HepG2 (cell line): ENCODE measurements around the gene APBA3. TPM values are rescaled to one million over a fixed set of nuclear protein-coding genes. Genes with fewer than 3 reads are reported as not detected.

ENCODE experiments used
- AGO1 ChIP-seq: fragments of 200-400 bp; formaldehyde crosslinking; IDR thresholded peaks from 2 replicates; pipeline ENCODE4 v1.6.1; 2017; ENCODE audit warnings: mild to moderate bottlenecking, low read depth, low read length, moderate library complexity; ENCODE audit not compliant: poor library complexity, severe bottlenecking
- CCDC6 ChIP-seq: sonication (generic); formaldehyde crosslinking; IDR thresholded peaks from 2 replicates; pipeline ENCODE4 v1.8.1; 2022; ENCODE audit warnings: mild to moderate bottlenecking, missing genetic modification reagents, moderate library complexity
- HIC2 ChIP-seq: sonication (generic); formaldehyde crosslinking; IDR thresholded peaks from 2 replicates; pipeline ENCODE4 v1.9.0; 2022; ENCODE audit warnings: low read depth, missing genetic modification reagents
- HOXA3 ChIP-seq: sonication (generic); formaldehyde crosslinking; IDR thresholded peaks from 2 replicates; pipeline ENCODE4 v1.5.0; 2020; ENCODE audit warnings: missing genetic modification reagents
- MIER2 ChIP-seq: IDR thresholded peaks from 2 replicates; pipeline ENCODE4 v1.6.1; 2016; ENCODE audit warnings: missing biosample characterization, missing genetic modification reagents
- PATZ1 ChIP-seq: sonication (generic); formaldehyde crosslinking; IDR thresholded peaks from 2 replicates; pipeline ENCODE4 v1.4.0; 2020; ENCODE audit warnings: missing genetic modification reagents
- SIX4 ChIP-seq: sonication (generic); formaldehyde crosslinking; IDR thresholded peaks from 2 replicates; pipeline ENCODE4 v1.4.0; 2020; ENCODE audit warnings: missing genetic modification reagents
- SOX5 ChIP-seq: IDR thresholded peaks from 2 replicates; pipeline ENCODE4 v1.6.1; 2016; ENCODE audit warnings: borderline replicate concordance
- SPEN ChIP-seq: sonication (generic); formaldehyde crosslinking; IDR thresholded peaks from 2 replicates; pipeline ENCODE4 v1.5.1; 2020; ENCODE audit warnings: low read depth, mild to moderate bottlenecking, missing genetic modification reagents
- TAF1 ChIP-seq: sonication (generic); formaldehyde crosslinking; IDR thresholded peaks from 2 replicates; pipeline ENCODE4 v1.4.0; 2020; ENCODE audit warnings: missing genetic modification reagents
- TEF ChIP-seq: sonication (generic); formaldehyde crosslinking; IDR thresholded peaks from 2 replicates; pipeline ENCODE4 v1.5.0; 2020; ENCODE audit warnings: missing genetic modification reagents
- ZFP36 ChIP-seq: fragments of 150-350 bp; IDR thresholded peaks from 2 replicates; pipeline ENCODE4 v1.6.1; 2018; ENCODE audit warnings: borderline replicate concordance, low read length, low read depth; ENCODE audit not compliant: partially characterized antibody
- ZFP41 ChIP-seq: sonication (generic); formaldehyde crosslinking; IDR thresholded peaks from 2 replicates; pipeline ENCODE4 v1.4.0; 2020; ENCODE audit warnings: mild to moderate bottlenecking, missing genetic modification reagents, borderline replicate concordance
- ZNF263 ChIP-seq: sonication (generic); formaldehyde crosslinking; IDR thresholded peaks from 2 replicates; pipeline ENCODE4 v1.4.0; 2020; ENCODE audit warnings: missing genetic modification reagents
- ZNF281 ChIP-seq: sonication (generic); formaldehyde crosslinking; IDR thresholded peaks from 2 replicates; pipeline ENCODE4 v1.4.0; 2020; ENCODE audit warnings: missing genetic modification reagents, borderline replicate concordance
- ZNF451 ChIP-seq: sonication (generic); formaldehyde crosslinking; IDR thresholded peaks from 2 replicates; pipeline ENCODE4 v1.5.0; 2020; ENCODE audit warnings: mild to moderate bottlenecking, missing genetic modification reagents
- ZNF564 ChIP-seq: sonication (generic); formaldehyde crosslinking; IDR thresholded peaks from 2 replicates; pipeline ENCODE4 v1.8.1; 2023; ENCODE audit warnings: mild to moderate bottlenecking, missing genetic modification reagents
- ZNF574 ChIP-seq: sonication (generic); formaldehyde crosslinking; IDR thresholded peaks from 2 replicates; pipeline ENCODE4 v1.4.0; 2020; ENCODE audit warnings: missing genetic modification reagents
- ZNF768 ChIP-seq: sonication (generic); formaldehyde crosslinking; IDR thresholded peaks from 2 replicates; pipeline ENCODE4 v1.4.0; 2020; ENCODE audit warnings: missing genetic modification reagents
- ZNF816 ChIP-seq: sonication (generic); formaldehyde crosslinking; IDR thresholded peaks from 2 replicates; pipeline ENCODE4 v1.8.0; 2022; ENCODE audit warnings: missing genetic modification reagents, mild to moderate bottlenecking, borderline replicate concordance
- polyA plus RNA-seq, 8 experiments: library from polyadenylated mRNA; depleted of rRNA in 3 of 8; stranded (reverse) in 7 of 8; unstranded in 1 of 8; fragments of >200 nt; fragmentation: Illumina TruSeq in 4 of 8; extraction: Trizol in 4 of 8; gene quantifications; 2 replicates each; pipeline versions ENCODE4 v1.2.1 to v1.2.3, GENCODE V29; 2011 to 2016; ENCODE audit warnings: low read depth in 4 of 8, missing spikeins in 1 of 8, mixed read lengths in 1 of 8; ENCODE audit not compliant: insufficient read depth in 1 of 8
- total RNA-seq, 5 experiments: library from RNA; depleted of rRNA; stranded (reverse); fragments of >200 nt; fragmentation: Illumina TruSeq; extraction: Trizol; gene quantifications; 2 replicates each; pipeline ENCODE4 v1.2.3, GENCODE V29; 2016; ENCODE audit warnings: low read depth in 1 of 5

The APBA3 gene
- total and polyA plus RNA-seq, 2 of the 13 experiments (the other 11 are each of a cell fraction or from before 2014, with no cell fraction given) = 14.2 to 14.3 TPM

GRCh38 chr19:3710265-3710812 lies 51.2 kb downstream of the APBA3 start (continued):
- TF ChIP-seq ZNF574 (peak; percentile 72), TEF (CRISPR knock-in tag) (no peak), ZNF263 (CRISPR knock-in tag) (0 out of 2 replicates have a peak, but pooled peaks have one; percentile 11), SIX4 (peak; percentile 100), HIC2 (CRISPR knock-in tag) (peak; percentile 45; the same call in 1 of the 2 replicates), ZNF564 (CRISPR knock-in tag) (peak; percentile 55; the same call in 1 of the 2 replicates), SOX5 (CRISPR knock-in tag) (peak; percentile 80), ZFP41 (CRISPR knock-in tag) (no peak), MIER2 (CRISPR knock-in tag) (peak; percentile 55; the same call in 1 of the 2 replicates), ZFP36 (no peak), ZNF768 (peak; percentile 98), ZNF281 (peak; percentile 100), ZNF816 (no peak), PATZ1 (peak; percentile 80), CCDC6 (CRISPR knock-in tag) (peak; percentile 83), SPEN (0 out of 2 replicates have a peak, but pooled peaks have one; percentile 50), ZNF451 (no peak), TAF1 (CRISPR knock-in tag) (peak; percentile 29; the same call in 1 of the 2 replicates), AGO1 (peak; percentile 34), HOXA3 (CRISPR knock-in tag) (peak; percentile 89)
